HL-60 (cell line): ENCODE measurements around the gene HNRNPH2.
A peak's percentile ranks its signal among the peaks of the same experiment; 100 is the strongest.

ENCODE experiments used
- DNase-seq, 2 experiments: peaks; one replicate each; pipeline ENCODE4 v3.0.0-alpha.2; 2010 to 2020; ENCODE audit warnings: low read depth in 1 of 2, low spot score in 1 of 2
- H3K27ac ChIP-seq: fragments of 250-450 bp; sonication (Bioruptor Pico); replicated peaks from 2 replicates; pipeline ENCODE4 v1.5.1; 2020; ENCODE audit warnings: mild to moderate bottlenecking, moderate library complexity
- H3K27me3 ChIP-seq: fragments of 250-450 bp; sonication (Bioruptor Pico); 2 replicates; pipeline ENCODE4 v1.5.1; 2021; ENCODE audit warnings: mild to moderate bottlenecking, moderate library complexity; ENCODE audit not compliant: insufficient read depth, poor library complexity, severe bottlenecking
- H3K4me3 ChIP-seq: replicated peaks from 2 replicates; pipeline ENCODE4 v1.5.1; 2011; ENCODE audit warnings: mild to moderate bottlenecking, control low read depth, low read length; ENCODE audit not compliant: insufficient read depth
- GABPA ChIP-seq: IDR thresholded peaks from 2 replicates; pipeline ENCODE4 v1.6.1; 2012; ENCODE audit warnings: low read depth
- POLR2AphosphoS5 ChIP-seq: IDR thresholded peaks from 2 replicates; pipeline ENCODE4 v1.6.1; 2012; ENCODE audit warnings: low read depth
- SPI1 ChIP-seq: IDR thresholded peaks from 2 replicates; pipeline ENCODE4 v1.6.1; 2012; ENCODE audit warnings: low read depth, mild to moderate bottlenecking, borderline replicate concordance
- TF ChIP-seq, protein P1 (sequence below): IDR thresholded peaks from 2 replicates; pipeline ENCODE4 v1.6.1; 2012; ENCODE audit warnings: low read depth; ENCODE audit not compliant: insufficient replicate concordance
- TF ChIP-seq, protein P2 (sequence below): IDR thresholded peaks from one replicate; pipeline ENCODE4 v1.5.1; 2011; ENCODE audit warnings: low read length, control low read depth, inconsistent platforms; ENCODE audit not compliant: insufficient read depth

Gene HNRNPH2

DNA sequence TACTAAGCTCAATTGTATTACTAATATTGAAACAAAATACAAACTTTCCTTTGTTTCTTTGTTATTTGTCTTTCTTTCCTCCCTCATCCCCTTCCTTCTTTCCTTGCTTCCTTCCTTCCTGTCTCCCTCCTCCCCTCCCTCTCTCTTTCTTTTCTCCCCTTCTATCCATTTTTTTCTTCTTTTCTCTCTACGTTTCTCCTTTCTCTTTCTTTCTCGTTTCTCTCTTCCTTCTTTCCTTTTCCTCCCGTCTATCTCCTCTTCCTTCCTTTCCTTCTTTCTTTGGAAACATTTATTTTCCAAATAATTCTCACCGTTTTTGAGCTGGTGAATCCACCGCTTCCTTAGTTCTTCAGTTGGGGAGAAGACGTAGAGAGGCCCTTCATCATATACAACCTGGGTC lies 38.3 kb upstream of the HNRNPH2 start:
- H3K27ac ChIP-seq: no peak overlapping the region
- no peak for DNase-seq
- TF ChIP-seq, protein P1, sequence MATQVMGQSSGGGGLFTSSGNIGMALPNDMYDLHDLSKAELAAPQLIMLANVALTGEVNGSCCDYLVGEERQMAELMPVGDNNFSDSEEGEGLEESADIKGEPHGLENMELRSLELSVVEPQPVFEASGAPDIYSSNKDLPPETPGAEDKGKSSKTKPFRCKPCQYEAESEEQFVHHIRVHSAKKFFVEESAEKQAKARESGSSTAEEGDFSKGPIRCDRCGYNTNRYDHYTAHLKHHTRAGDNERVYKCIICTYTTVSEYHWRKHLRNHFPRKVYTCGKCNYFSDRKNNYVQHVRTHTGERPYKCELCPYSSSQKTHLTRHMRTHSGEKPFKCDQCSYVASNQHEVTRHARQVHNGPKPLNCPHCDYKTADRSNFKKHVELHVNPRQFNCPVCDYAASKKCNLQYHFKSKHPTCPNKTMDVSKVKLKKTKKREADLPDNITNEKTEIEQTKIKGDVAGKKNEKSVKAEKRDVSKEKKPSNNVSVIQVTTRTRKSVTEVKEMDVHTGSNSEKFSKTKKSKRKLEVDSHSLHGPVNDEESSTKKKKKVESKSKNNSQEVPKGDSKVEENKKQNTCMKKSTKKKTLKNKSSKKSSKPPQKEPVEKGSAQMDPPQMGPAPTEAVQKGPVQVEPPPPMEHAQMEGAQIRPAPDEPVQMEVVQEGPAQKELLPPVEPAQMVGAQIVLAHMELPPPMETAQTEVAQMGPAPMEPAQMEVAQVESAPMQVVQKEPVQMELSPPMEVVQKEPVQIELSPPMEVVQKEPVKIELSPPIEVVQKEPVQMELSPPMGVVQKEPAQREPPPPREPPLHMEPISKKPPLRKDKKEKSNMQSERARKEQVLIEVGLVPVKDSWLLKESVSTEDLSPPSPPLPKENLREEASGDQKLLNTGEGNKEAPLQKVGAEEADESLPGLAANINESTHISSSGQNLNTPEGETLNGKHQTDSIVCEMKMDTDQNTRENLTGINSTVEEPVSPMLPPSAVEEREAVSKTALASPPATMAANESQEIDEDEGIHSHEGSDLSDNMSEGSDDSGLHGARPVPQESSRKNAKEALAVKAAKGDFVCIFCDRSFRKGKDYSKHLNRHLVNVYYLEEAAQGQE: no peak
- TF ChIP-seq, protein P2, sequence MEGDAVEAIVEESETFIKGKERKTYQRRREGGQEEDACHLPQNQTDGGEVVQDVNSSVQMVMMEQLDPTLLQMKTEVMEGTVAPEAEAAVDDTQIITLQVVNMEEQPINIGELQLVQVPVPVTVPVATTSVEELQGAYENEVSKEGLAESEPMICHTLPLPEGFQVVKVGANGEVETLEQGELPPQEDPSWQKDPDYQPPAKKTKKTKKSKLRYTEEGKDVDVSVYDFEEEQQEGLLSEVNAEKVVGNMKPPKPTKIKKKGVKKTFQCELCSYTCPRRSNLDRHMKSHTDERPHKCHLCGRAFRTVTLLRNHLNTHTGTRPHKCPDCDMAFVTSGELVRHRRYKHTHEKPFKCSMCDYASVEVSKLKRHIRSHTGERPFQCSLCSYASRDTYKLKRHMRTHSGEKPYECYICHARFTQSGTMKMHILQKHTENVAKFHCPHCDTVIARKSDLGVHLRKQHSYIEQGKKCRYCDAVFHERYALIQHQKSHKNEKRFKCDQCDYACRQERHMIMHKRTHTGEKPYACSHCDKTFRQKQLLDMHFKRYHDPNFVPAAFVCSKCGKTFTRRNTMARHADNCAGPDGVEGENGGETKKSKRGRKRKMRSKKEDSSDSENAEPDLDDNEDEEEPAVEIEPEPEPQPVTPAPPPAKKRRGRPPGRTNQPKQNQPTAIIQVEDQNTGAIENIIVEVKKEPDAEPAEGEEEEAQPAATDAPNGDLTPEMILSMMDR: no peak
- TF ChIP-seq GABPA (no peak), POLR2AphosphoS5 (no peak), SPI1 (no peak)
- no peaks in the 10 kb centered on the region for H3K27me3 ChIP-seq
- H3K4me3 ChIP-seq: no peak overlapping the region

DNA sequence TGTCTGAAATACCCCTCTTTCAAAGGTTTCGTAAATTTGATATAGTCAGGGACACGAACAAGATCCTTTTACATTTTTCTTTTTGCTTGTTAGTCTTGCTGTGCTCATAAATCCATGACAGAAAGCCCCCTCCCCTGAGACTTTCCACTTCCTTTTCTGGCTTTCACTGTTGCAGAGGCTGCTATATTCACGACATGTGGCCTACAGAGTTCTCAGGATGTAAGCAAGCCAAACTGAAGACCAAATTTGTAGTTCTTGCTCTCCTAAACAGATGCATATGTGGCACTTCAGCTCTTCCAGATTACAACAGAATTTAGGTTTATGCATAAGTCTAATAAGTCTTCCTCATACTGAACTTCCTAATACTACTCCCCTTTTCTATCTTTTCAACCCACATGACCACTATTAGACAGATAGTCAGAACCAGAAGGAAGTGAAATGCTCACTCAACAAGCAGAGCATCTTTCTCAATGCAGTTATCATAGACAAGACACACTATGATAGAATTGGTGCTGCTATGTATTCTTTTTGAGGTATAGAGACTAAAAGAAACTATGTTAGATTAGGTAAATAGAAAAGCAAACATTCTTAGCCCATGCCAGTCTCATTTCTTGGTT lies 37.0 kb upstream of the HNRNPH2 start:
- H3K4me3 ChIP-seq: no peak overlapping the region
- TF ChIP-seq GABPA: no peak
- TF ChIP-seq POLR2AphosphoS5: no peak
- TF ChIP-seq, protein P1: no peak
- H3K27ac ChIP-seq: no peak overlapping the region
- no peaks in the 10 kb centered on the region for H3K27me3 ChIP-seq
- DNase-seq: no peak

DNA sequence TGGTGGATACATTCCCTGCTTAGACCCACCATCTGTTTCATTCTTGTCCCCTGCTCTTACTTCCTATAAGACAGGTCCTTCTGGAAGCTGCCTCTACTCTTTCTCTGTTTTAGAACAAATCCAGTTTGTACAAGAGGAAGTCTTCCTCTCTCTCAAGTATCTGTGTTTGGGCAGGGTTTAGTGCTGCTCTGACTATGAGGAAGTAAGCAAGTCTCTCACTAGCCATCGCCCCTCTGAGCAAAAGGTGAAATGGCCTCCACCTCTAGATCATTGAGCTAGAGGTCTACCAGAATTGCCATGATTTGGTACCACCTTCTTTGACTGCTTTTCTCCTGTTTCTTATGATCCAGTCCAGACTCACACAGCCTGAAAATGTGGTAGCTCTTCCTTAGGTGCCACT lies 30.5 kb upstream of the HNRNPH2 start:
- no peaks in the 10 kb centered on the region for H3K27me3 ChIP-seq
- no peak overlapping the region for H3K27ac ChIP-seq
- no peak overlapping the region for H3K4me3 ChIP-seq
- TF ChIP-seq GABPA (no peak), SPI1 (peak; percentile 48; the same call in 1 of the 2 replicates)
- peak in 1 of 2 experiments; percentile 40 for DNase-seq

DNA sequence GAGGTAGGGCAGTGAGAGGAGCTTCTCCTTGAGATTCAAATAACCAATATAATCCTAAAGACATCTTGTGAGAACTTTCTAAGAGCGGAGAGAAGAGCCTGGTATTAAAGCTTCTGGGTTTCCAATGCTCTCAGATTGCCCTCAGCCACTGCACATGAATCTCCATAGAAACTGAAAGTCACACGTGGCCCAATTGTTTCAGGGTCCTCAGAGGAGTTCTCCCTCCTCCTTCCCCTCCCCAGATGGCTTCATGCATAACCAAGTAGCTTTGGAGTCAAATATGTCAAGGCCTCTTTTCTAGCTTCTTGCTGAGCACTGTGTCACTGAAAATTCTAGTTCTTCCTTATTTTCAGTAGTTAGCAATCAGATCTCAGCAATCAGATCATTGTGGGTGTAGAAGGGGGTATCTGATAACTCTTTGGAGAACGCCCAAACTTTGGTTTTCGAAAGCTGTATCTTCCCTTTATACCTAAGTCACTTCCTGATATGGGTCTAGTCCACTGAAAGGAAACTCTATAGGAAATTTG lies 24.3 kb upstream of the HNRNPH2 start:
- H3K27ac ChIP-seq: 0 out of 2 replicates have a peak overlapping the region, but pooled peaks have one; percentile 2
- no peak for TF ChIP-seq POLR2AphosphoS5
- TF ChIP-seq SPI1: no peak
- TF ChIP-seq, protein P1: no peak
- no peak for TF ChIP-seq GABPA
- TF ChIP-seq, protein P2: no peak
- no peaks in the 10 kb centered on the region for H3K27me3 ChIP-seq
- DNase-seq: no peak
- H3K4me3 ChIP-seq: peak overlapping the region; percentile 15
